NCI-H526 (cell line): ENCODE data around the gene RNF123.
"Not testable (repeated sequence)": the region's sequence is repeated elsewhere in the genome, so short reads cannot be mapped to it uniquely, and the experiment has no call there.

Experiments used
- DNase-seq, 2 experiments: peaks; one replicate each; lab custom pipeline; 2025; lab: John Stamatoyannopoulos, UW

Gene RNF123

DNA sequence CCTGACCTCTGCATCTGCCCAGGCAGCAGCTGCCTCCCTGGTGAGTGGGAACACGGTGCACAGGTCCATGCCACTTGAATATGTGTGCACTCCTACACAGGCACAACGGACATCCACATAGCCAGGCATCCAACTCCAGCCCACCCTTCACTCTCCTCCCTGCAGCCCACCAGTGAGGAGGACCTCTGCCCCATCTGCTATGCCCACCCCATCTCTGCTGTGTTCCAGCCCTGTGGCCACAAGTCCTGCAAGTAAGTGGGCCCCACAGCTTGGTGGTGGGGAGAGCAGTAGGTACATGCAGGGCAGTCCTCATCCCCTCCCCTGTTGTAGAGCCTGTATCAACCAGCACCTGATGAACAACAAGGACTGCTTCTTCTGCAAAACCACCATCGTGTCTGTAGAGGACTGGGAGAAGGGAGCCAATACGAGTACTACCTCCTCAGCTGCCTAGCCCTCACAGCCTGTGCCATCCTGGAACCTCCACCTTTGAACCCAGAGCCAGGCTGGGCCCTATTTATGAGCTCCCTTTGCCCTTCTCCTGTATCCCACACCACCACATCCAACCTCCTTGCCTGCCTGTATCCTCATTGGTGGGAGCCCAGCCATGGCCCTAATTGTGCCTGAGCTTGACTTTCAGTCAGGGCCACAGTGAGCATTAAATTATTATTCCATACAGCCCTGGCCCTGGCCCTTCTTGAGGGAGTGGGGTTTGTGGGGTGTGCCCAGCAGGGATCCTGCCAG, 31.7 kb downstream of the RNF123 start:
- no peak for DNase-seq

GRCh38 chr3:49721596-49721895, 32.2 kb downstream of the RNF123 start:
- no peak for DNase-seq

- no peak for DNase-seq
Observed at GRCh38 chr3:49721896-49722781, 32.8 kb downstream of the RNF123 start.

- no peak for DNase-seq
Observed at GRCh38 chr3:49722896-49723295, 33.5 kb downstream of the RNF123 start.

DNA sequence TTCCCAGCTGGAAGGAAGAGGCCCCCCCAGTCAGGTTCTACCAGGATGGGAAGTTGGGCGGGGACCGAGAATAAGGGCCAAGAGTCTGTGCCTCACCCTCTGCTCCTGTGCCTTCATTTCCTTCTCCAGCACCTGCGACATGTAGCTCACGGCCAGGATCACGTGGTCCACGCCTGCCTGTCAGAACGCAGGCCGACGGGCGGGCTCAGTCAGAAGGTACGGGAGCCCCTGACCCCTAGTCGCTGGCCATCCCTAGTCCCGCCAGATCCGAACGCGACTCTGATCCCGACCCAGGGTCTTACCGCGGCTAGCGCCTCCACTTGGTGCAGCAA, 33.9 kb downstream of the RNF123 start:
- peak; percentile 29 to 59 for DNase-seq

GRCh38 chr3:49723628-49724551, 34.5 kb downstream of the RNF123 start, which contains the start of gene GMPPB:
TSS of gene GMPPB (minus strand) at chr3:49723951. CDS start at chr3:49723726, 225 bp downstream.
- peak; percentile 86 to 98 for DNase-seq

- no peak for DNase-seq
Observed at GRCh38 chr3:49724586-49724985, 35.2 kb downstream of the RNF123 start.

GRCh38 chr3:49725906-49726681, 36.7 kb downstream of the RNF123 start:
- DNase-seq, result no peak

DNA sequence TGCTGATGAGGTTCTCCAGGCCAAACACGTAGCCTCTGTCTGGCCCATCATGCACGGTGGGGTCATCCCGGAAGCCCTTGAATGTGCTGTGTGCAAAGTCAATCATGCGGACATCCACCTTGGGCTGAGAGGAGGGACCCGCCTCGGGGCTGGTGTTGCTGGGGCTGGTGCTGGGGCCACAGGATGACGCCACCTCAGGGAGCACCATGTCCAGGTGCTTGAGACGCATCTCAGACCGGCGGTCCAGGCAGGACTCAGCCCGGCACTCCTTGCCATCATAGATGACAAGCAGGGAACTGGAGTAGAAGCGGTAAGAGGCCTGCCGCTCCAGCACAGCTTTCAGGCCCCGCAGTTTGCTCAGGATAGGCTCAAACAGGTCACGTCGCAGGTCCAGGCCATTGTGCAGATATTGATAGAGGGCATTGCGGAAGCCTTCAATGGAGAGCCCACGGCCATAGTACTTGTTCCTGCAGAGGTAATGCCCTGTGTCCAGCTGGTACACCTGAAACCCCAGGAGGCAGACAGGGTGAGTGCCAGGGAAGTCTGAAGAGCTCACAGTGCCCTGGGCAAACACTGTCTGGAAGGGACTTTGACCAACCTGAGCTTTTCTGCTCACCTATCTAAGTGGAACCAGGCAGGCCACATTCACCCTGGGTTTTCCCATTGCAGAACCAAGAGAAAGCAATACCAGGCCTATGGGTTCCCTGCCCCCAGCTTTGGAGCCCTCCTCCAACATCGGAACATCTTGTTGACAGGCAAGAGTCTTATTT, 38.0 kb downstream of the RNF123 start:
- no peak for DNase-seq

DNA sequence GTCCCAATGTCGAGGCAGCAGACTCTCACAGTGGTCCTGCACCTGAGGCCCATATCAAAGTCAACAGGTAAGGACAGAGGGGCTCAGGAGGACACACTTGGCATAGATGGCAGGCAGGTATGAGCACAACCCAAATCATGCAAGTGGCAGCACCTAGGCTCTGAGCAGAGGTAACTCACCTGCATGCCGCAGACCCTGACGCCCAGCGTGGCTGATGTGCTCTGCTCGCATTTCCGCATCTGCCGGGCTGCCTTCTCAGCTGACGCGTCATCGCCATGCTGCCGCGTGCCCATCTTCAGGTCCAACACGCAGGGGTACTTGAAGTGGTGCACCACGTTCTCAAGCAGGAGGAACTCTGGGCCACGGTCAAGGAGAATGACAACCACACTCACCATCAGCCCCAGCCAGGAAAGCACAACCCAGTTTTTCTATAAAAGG, 38.6 kb downstream of the RNF123 start:
- DNase-seq, result no peak

DNA sequence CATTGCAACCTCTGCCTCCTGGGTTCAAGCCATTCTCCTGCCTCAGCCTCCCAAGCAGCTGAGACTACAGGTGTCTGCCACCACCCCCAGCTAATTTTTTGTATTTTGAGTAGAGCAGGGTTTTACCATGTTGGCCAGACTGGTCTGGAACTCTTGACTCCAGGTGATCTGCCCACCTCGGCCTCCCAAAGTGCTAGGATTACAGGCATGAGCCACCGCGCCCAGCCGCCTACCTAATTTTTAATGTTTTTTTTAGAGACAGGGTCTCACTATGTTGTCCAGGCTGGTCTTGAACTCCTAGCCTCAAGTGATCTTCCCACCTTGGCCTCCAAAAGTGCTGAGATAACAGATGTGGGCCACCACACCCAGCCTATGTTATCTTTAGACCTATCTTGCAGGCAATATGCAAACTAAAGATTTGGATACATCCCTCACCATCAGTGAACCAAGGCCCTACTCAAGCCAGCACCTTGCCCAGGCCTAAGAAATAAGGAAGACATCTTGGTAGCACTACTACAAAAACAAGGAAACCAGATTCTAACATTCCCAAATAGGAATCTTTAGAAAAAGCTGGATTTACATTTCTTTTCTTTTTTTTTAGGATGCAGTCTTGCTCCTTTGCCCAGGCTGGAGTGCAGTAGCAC, 40.7 kb downstream of the RNF123 start:
- DNase-seq, result no peak

- DNase-seq, result no peak
Observed at GRCh38 chr3:49732597-49732996, 43.2 kb downstream of the RNF123 start.

- DNase-seq, result no peak
Observed at GRCh38 chr3:49733551-49733950, 44.2 kb downstream of the RNF123 start.

DNA sequence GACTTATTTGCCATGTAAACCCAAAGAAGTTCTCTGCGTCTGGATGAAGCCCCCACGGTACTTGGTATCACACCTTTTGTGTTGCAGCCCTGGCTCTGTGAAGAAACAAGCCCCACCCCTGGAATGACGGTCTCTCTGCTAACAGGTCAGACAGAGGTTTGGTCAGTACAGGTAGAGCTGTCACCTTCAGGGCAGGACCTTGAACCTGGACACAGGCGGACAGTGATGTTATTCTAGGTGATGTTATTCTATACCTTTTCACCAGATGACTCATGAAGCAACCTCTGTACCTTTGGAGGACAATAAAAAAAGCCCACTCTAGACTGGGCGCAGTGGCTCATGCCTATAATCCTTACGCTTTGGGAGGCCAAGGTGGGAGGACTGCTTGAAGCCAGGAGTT, 45.4 kb downstream of the RNF123 start:
- no peak for DNase-seq

DNA sequence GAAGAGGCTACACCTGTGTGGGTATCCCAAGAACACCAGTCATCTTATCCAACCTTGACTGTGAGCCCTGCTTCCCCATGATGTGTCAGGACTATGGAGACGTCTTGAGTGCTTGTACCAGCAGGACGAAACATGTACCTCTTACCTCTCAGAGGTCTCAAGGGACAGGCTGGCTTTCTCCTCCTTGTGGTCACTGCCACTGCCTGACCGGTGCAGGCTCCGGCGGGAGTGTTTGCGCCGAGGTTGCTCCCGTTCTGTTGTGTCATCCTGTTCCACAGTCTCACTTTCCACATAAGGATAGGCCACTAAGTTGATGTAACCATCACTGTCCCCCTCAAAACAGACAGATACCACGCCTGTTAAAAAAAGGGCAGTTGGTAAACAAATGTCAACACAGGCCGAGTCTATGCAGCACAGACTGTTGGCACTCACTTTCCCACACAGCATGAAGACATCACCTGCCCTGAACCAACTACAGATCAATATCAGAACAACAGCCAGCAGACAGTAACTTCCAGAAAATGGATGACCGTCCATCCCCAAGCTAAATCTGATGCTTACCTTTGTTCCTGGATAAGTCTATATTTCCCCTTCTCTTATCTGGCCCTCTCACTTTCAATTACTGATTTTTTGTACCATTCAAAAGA, 48.8 kb downstream of the RNF123 start:
- no peak for DNase-seq

DNA sequence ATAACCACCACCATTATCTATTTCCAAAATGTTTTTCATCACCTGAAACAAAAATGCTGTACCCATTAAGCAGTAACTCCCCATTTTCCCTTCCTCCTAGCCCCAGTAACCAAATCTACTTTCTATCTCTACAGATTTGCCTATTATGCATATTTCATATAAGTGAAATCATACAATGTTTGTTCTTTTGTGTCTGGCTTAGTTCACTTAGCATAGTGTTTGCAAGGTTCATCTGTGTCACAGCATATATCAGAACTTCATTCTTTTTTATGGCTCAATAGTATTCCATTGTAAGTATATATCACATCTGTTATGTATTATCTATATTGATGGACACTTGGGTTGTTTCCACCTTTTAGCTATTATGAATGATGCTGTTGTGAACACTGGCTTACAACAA, 51.1 kb downstream of the RNF123 start:
- DNase-seq, result no peak

DNA sequence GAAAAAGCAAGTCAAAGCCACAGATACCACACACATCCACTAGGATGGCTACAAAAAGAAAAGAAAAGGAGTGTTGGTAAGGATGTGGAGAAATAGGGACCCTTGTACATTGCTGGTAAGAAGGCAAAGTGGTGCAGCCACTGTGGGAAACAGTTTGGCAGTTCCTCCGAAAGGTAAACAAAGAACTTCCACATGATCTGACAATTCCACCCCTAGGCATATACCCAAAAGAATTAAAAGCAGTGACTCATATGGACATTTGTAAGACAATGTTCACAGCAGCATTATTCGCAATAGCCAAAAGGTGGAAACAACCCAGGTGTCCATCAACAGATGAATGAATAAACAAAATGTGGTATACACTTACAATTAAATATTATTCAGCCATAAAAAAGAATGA, 56.6 kb downstream of the RNF123 start:
- DNase-seq, result no peak

DNA sequence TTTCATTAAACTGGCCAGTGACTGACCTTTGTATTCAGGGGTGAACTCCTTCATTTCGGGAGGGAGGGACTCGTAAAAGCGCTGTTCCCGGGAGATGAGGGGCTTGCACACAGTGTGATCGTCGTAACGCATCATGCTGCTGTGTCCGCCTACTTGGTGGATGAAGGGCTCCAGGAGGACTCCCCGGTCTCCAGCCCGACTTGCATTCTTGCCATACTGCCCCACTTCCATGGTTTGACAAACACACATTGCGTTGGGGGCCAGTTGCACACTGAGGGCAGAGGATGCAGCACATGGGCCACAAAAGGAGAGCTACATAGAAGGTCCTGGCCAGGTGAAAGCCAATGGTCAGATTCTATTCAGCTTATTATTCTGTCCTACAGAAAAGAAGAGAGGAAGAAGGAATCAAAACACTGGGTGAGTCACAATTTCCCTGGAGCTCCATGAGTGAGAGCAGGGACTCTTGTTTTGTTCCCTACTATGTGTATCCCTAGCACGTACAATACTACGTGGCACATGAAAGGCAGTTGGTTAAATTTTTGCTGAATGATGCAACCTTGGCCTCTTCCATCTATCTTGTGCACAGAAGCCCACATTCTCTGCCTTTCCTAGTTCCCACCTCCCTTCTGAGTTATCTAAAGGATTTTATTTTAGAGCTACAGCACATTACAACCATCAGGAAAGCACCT, 58.6 kb downstream of the RNF123 start:
- DNase-seq, result no peak

DNA sequence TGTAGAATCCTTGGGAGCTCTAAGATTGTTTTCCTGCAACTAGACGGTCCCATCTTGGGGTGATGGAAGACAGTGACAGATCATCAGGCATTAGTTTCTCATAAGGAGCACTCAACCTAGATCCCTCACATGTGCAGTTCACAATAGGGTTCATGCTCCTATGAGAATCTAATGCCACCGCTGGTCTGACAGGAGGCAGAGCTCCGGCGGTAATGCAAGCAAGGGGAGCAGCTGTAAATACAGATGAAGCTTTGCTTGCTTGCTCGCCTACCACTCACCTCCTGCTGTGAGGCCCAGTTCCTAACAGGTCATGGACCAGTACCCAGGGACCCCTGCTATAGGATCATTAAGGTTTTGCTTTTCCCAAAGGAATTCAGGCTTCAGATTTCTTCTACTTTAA, 59.5 kb downstream of the RNF123 start:
- DNase-seq, result not testable (repeated sequence)
